Measurements from ENCODE around the gene EBF3.

Gene EBF3

GRCh38 chr10:129945064-129945463 is 19.0 kb downstream of the EBF3 start:
- FAIRE-seq (no peak), DNase-seq (ENCODE audit: low spot score) (no peak)

DNA sequence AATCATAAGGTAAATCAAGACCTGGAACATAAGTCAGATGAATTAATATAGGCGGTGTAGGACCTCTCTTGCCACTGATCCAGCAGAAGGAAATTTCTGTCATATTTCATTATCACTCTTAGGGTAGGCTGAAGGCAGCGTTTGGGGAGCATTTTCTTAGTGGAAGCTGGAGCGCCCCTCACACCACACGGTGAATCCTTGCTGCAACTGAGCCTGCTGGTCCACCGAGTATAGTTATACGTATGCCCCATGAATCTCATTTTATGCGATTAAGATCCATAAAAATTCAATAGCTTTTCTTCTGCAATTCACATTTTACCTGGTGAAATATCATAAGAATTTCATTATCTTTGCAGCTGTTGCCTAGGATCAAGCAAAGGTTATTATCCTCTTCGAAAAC is 19.6 kb downstream of the EBF3 start:
- no peak for DNase-seq (ENCODE audit: low spot score)
- no peak for FAIRE-seq

- DNase-seq (ENCODE audit: low spot score) (no peak), FAIRE-seq (no peak)
Measured at GRCh38 chr10:129942936-129943715, 20.9 kb downstream of the EBF3 start.

DNA sequence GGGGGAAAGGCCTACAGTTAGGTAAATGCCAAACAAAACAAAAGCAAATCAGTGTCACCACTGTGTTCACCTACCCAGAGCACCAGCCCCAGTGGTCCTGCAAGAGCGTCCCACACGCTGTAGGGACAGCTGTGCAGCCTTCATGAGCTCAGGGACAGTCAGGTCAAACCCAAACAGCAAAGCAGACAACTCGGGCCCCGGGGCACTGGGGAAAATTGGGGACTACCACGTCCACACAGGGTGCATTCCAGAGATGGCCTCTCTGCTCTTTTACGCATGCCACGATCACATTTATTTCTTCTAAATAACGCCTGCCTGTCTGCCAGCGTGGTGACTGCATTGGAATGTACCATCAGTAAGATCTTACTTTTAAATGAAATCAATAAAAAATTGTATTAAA is 21.7 kb downstream of the EBF3 start:
- DNase-seq (ENCODE audit: low spot score) (no peak), FAIRE-seq (no peak)

DNA sequence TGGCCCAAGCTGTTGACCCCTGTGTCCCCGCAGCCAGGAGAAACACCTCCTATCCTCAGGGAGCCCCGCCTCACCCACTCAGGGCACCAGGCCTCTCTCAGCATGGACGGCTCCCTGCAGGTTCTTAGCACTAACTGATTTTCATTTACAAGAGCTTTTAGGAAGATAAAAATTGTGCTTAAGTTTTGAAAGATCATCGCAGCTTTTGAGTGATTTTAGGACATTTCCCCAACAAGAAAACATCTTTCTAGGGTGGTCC is 22.1 kb downstream of the EBF3 start:
- FAIRE-seq: no peak
- no peak for DNase-seq (ENCODE audit: low spot score)

DNA sequence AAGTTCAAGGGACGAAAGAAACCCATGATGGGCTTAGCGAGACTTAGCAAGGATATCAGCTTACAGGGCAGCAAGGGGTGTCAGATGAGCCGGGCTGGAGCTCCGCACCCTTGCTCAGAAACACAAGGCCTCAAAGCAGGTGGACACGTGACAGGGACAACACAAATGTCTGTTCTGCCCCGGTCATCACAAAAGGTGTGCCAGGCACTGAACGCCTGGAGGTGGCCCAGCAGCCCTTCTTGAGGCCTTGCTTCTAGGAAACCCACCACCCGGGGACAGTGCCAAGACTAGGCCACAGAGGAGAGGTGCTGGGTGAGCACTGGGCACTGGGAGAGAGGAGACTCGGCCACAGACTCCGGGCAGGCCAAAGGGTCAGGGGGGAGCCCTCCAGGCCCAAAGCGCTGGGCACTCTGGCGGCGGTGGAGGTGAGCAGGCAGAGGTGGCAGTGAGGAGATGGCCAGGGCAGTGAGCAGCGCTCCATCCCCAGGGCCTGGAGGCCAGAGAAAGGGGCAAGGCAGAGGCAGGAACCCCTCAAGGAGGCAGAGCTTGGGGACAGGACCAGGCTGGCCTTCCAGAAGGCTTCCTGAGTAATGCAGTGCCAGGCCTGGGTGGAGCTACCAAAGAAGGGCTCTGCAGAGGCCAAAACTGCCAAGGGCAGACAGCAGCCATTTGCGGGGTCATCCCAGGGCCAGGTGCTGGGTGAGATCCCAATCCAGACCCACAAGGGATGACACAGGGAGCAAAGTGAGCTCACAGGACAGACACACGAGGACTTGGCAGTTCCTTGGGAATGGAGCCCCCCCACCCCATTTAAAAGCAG is 22.7 kb downstream of the EBF3 start:
- no peak for FAIRE-seq
- no peak for DNase-seq (ENCODE audit: low spot score)

- DNase-seq (ENCODE audit: low spot score) (no peak), FAIRE-seq (no peak)
Measured at GRCh38 chr10:129940617-129941198, 23.4 kb downstream of the EBF3 start.

DNA sequence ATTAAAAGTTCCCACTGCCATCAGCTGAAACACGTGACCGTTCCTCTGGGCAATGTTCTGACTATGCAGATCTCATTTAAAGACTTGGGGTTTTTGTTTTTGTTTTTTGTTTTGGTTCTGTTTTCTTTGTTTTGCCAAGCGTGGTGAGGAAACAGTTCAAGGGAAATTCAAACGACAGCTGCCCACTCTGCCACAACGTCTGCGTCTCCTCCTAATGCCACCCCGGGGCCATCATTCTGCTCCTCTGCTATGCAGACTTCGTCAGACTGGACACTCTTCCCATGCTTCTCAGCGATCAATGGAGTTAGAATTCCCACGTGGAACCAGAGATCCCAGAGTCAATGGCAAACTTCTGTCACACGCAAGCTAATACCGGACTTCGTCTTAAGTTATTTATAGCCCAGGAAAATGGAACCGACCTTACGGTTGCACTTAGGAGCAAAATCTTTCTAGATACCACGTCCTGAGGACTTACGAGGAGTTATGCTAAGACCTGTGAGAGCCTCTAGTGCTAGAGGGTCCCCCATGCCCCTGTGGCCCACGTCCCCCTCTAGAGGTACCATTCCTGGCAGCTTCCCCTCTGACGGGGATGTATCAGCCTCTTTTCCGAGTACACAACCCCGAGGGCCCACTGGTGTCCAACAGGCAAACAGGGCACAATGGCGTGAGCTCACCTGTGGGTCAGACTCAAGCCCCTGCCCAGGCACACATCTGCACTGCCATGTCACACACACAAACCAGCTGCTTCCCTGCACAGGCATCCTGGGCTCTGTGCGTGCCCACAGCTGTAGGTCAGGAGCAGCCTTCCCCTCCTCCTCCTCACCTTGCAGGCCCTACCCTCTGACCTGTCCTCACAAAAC is 24.4 kb downstream of the EBF3 start:
- DNase-seq (ENCODE audit: low spot score) (no peak), FAIRE-seq (no peak)

- FAIRE-seq: no peak
- DNase-seq (ENCODE audit: low spot score): no peak
Measured at GRCh38 chr10:129938460-129938859, 25.6 kb downstream of the EBF3 start.

GRCh38 chr10:129937351-129937751 is 26.7 kb downstream of the EBF3 start:
- DNase-seq (ENCODE audit: low spot score): no peak
- no peak for FAIRE-seq

- FAIRE-seq (no peak), DNase-seq (ENCODE audit: low spot score) (no peak)
Measured at GRCh38 chr10:129936923-129937300, 27.2 kb downstream of the EBF3 start.

DNA sequence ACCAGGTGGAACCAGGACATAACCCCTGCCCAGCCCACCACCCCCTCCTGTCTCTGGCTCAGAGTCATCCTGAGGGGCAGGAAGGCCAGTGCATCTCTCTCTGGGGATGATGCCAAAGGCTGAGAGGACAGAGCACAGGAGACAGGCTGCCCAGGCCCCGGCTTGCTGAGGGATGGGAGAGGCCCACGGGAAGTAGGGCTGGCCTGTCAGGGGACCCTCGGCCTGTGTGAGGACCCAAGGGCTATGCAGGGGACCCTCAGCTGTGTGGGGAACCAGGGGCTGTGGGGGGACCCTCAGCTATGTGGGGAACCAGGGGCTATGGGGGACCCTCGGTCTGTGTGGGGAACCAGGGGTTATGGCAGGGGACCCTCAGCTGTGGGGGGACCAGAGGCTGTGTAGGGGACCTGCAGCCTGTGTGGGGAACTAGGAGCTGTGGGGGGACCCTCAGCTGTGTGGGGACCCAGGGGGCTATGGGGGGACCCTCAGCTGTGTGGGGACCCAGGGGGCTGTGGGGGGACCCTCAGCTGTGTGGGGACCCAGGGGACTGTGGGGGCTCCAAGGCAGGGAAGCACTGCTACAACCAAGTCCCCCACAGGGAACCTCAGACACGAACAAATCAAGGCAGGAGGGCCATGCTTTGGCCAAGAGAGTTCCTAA is 27.7 kb downstream of the EBF3 start:
- FAIRE-seq: no peak
- DNase-seq (ENCODE audit: low spot score): no peak

- FAIRE-seq: no peak
- no peak for DNase-seq (ENCODE audit: low spot score)
Measured at GRCh38 chr10:129935867-129936152, 28.3 kb downstream of the EBF3 start.

GRCh38 chr10:129935102-129935866 is 28.8 kb downstream of the EBF3 start:
- no peak for DNase-seq (ENCODE audit: low spot score)
- no peak for FAIRE-seq

DNA sequence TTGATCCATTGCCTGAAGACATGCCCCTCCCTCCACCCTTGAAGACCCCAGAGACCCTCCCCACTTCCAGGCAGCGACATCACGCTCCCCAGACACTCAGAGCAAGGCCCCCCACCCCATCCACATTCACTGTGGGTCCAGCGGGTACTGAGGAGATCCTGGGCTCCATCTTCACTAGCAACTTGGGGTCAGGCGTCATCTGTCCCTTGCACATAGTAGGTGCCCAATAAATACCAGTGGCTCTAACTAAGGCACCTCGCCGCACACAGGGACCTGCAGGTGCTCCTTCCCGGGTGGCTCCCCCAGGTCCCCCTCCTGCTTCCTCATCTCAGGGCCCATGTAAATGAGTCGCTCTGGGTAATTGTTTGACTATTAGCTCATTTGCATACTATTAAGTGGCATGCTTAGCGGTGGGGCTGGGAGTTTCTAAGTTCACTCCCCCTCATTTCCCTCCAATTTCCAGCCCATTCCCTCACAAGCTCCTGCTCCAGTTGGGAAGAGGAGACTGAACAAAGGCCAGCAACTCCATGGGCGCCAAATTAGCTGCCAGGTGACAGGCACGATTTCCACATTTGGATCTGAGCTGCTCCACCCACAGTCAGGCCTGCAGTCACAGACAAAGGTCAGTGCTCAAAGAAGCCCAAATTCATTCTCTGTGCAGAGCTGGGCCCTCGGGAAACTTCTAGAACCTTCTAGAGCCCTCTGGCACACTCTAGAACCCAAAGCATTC is 29.7 kb downstream of the EBF3 start:
- DNase-seq (ENCODE audit: low spot score) (no peak), FAIRE-seq (no peak)

DNA sequence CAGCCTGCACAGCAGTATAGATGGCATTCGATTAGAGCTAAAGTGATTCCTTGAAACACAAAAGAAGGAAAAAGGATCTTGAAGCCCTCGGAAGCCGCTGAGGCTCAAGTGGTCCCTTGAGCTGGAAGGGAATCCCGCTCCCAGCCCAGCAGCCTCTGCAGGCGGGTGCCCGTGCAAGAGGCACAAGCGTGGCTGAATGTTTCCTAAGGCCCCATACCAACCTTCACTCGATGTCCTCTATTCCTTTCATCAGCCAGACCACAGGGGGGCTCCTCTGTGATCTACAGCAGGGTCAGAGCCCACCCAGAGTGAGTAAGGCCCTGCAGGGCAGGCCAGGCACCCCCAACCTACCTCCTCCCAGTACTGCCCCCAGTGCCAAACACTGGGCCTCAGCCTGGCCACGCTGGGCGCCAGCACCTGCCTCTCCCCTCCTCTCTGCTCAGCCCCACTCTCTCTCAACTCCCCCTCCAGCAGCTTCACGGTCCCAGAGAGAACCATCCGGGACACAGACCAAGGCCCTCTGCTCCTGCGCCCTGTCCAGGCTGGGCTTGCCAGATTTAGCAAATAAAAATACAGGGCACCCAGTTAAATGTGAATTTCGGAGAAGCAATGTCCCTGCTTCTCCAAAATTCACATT is 30.5 kb downstream of the EBF3 start:
- DNase-seq (ENCODE audit: low spot score) (no peak), FAIRE-seq (no peak)

DNA sequence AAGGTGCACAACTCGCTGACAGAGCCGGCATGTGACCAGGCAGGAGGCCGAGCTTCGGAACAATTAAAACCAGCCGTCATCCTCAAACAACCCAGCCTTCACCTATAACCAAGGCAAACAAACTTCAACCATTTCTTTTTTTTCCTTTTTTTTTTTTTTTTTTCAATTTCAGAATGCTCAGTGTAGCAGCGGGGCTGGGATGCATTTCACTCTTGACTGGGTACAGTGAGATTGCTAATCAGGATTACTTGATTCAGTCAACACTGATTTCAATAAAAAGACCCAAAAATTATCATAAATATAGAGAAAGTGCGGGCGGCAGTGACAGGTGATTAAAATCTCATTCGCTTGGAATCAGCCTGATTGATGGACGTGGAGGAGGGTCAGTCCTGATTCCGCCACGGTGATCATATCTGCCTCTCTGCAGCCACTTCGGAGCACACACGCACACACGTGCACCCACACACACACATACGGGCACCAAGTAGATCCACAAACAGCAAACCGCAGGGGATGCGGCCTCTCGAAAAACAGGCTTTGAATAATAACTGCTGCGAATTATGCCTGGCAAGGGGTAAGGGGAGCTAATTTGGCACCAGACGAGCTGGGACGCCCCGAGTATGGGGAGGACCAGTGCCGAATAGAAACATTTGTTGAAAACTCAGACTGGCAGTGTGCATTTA is 31.2 kb downstream of the EBF3 start:
- no peak for DNase-seq (ENCODE audit: low spot score)
- no peak for FAIRE-seq

- FAIRE-seq: no peak
- DNase-seq (ENCODE audit: low spot score): no peak
Measured at GRCh38 chr10:129932182-129932581, 31.9 kb downstream of the EBF3 start.

Data from RCC 7860 (cell line).